ENCODE data around the gene PLLP.
A peak's percentile ranks its signal among the peaks of the same experiment; 100 is the strongest.
"Not testable (repeated sequence)": the region's sequence is repeated elsewhere in the genome, so short reads cannot be mapped to it uniquely, and the experiment has no call there.

PLLP gene

GRCh38 chr16:57301126-57301817 is 16.8 kb upstream of the PLLP start:
- no peak for DNase-seq

GRCh38 chr16:57300387-57301125 is 16.1 kb upstream of the PLLP start:
- DNase-seq = peak; percentile 96 to 99 (median 97)

- peak in 2 of 3 experiments; percentile 84 to 96 for DNase-seq
These were observed 15.4 kb upstream of the PLLP start for GRCh38 chr16:57299719-57300386.

- DNase-seq = peak in 1 of 3 experiments; percentile 47
These were observed 14.7 kb upstream of the PLLP start for GRCh38 chr16:57299009-57299718.

- DNase-seq = no peak
These were observed 13.4 kb upstream of the PLLP start for GRCh38 chr16:57297856-57298255.

GRCh38 chr16:57289391-57290257 is 5.2 kb upstream of the PLLP start:
- DNase-seq = no peak

GRCh38 chr16:57285379-57285778 is 907 bp upstream of the PLLP start:
- no peak for DNase-seq

GRCh38 chr16:57284952-57285363 is 486 bp upstream of the PLLP start:
- no peak for DNase-seq

GRCh38 chr16:57283959-57284208 is 588 bp downstream of the PLLP start:
- no peak for DNase-seq

- no peak for DNase-seq
These were observed 1.1 kb downstream of the PLLP start for GRCh38 chr16:57283214-57283958.

- DNase-seq = no peak
These were observed 1.8 kb downstream of the PLLP start for GRCh38 chr16:57282510-57283213.

- DNase-seq = no peak
These were observed 2.7 kb downstream of the PLLP start for GRCh38 chr16:57281791-57282190.

GRCh38 chr16:57279780-57280638 is 4.5 kb downstream of the PLLP start:
- no peak for DNase-seq

GRCh38 chr16:57278494-57278893 is 6.0 kb downstream of the PLLP start:
- no peak for DNase-seq

GRCh38 chr16:57277586-57277985 is 6.9 kb downstream of the PLLP start:
- peak in 1 of 3 experiments; percentile 8 for DNase-seq

- DNase-seq = no peak
These were observed 7.9 kb downstream of the PLLP start for GRCh38 chr16:57276596-57276995.

- DNase-seq = not testable (repeated sequence)
These were observed 8.5 kb downstream of the PLLP start for GRCh38 chr16:57275946-57276345.

GRCh38 chr16:57273826-57274225 is 10.6 kb downstream of the PLLP start:
- DNase-seq = no peak

- no peak for DNase-seq
These were observed 11.1 kb downstream of the PLLP start for GRCh38 chr16:57273359-57273758.

- DNase-seq = no peak
These were observed 12.5 kb downstream of the PLLP start for GRCh38 chr16:57271867-57272495.
